Measurements from ENCODE around the gene LRRC25.
A peak's percentile ranks its signal among the peaks of the same experiment; 100 is the strongest.

DNA sequence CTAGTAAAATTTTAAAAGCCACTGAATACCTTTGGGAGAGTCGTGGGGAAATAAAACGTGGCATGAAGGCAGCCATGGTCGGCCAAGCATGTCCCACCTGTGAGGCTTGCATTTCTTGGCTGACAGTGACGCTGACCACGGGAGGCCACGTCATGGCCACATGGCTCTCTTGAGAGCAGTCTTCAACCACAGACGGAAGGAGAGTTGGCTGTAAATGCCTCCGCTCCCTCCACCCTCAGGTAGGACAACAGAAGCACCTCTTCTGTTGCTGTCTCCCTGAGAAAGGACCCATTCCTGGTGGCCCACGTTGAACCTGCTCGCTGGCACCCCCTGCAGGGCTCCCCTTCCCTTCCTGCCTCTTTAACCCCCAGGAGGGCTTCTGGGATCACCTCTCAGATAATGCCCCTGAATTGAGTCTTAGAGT, 10.6 kb upstream of the LRRC25 start:
- TF ChIP-seq, protein P1, sequence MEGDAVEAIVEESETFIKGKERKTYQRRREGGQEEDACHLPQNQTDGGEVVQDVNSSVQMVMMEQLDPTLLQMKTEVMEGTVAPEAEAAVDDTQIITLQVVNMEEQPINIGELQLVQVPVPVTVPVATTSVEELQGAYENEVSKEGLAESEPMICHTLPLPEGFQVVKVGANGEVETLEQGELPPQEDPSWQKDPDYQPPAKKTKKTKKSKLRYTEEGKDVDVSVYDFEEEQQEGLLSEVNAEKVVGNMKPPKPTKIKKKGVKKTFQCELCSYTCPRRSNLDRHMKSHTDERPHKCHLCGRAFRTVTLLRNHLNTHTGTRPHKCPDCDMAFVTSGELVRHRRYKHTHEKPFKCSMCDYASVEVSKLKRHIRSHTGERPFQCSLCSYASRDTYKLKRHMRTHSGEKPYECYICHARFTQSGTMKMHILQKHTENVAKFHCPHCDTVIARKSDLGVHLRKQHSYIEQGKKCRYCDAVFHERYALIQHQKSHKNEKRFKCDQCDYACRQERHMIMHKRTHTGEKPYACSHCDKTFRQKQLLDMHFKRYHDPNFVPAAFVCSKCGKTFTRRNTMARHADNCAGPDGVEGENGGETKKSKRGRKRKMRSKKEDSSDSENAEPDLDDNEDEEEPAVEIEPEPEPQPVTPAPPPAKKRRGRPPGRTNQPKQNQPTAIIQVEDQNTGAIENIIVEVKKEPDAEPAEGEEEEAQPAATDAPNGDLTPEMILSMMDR (IDR thresholded peaks at IDR 0.05) = peak; percentile 42 to 64 (median 49)
- TF ChIP-seq POLR2A (IDR thresholded peaks at IDR 0.05) = no peak
